Ammon's horn (tissue), 1 donor: ENCODE measurements around the gene TUBA3C.

Experiments used
- DNase-seq: peaks from one replicate; pipeline ENCODE4 v3.0.0-alpha.2; 2016; ENCODE audit warnings: low spot score

TUBA3C gene

DNA sequence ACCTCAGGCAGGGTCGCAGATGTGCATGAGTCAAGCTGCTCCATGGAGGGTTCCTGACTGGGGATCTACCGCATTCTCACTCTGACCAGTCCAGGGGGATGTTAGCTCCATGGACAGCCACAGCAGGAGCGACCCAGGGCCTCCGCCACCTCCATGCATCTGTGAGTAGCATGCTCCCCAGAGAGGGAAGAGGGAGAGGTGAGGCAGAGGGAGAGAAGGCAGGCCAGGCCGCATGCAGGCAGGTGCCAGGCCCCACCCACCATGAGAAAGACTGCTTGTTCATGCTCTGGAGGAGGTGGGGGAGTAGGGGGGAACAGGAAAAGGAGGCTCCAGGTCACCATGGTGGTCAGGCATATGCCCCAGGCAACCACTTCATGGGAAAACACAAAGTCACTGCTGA lies 20.3 kb downstream of the TUBA3C start:
- no peak for DNase-seq

DNA sequence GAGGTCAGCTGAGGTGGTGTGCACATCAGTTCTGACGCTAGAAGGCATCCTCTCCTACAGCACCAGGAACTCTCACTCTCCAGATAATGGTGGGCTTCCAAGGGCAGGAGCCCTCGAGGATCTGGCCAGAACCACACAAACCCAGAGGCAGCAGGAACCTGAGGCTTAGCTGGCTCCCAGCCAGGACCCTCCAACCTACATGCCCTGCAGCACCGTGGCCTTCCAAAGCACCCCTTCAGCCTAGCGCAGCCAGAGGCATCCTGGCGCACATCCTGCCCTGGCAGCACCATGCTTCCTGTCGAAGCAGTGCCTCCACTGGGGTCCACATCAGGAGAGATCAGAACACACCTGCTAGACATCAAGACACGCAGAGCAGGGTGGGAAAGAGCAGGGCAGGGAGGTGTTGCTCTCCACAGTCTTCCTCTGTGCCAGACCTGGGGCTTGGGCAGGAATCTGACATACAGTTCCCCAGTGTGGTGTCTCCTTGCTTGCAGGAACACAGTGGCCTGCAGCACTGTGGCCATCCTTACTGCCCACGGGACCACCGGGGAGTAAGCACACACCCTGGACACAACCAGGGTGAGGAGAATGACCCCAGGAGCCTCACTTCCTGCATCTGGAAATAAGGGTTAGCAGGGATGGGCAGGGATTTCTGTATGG lies 21.7 kb downstream of the TUBA3C start:
- no peak for DNase-seq

GRCh38 chr13:19159181-19159580 lies 22.4 kb downstream of the TUBA3C start:
- DNase-seq = no peak

DNA sequence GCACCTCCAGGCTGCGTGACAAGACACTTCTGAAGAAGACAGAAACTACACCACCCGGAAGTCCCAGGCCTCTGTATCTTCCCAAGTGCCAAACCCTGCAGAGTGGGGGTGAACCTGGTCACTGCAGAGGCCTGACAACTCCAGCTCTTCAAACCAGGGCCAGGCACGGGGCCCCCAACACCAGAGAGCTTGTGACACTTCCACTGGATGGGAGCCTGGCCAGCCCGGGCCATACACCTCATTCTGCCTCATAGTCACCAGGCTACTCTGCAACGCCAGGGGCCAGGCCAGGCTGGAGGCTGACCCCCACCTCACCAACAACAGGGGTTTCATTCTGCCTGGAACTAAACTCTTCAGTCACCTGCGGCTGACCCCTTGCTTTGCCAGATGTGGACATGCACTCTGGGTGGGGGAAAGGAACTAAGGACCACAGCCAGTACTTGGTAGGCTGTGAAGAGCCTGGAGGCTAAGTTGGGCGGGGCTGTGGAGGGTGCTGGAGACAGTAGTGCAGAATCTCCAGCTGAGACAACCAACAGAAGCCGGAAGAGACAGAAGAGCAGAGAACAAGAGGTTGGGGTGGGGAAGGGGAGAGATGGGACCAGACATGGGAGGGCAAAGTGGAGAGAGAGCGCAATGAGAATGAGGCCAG lies 23.0 kb downstream of the TUBA3C start:
- DNase-seq = no peak

DNA sequence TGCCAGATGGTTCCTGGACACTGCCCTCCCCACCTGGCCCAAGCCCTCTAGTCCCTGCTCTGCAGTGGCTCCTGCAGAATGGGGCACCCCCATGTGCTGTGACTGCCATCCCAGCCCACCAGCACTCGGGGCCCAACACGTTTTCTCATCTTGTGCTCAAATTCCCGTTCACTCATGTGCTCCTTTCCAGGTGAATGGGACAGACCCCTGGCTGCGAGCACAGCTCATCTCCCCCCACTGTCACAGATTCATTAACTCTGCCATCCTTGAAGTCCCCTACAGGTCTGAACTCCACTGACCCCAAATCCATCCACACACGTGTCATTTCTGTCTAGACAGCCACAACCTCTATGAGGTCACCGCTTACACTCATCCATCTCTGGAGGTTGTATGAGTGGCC lies 23.6 kb downstream of the TUBA3C start:
- DNase-seq = no peak

DNA sequence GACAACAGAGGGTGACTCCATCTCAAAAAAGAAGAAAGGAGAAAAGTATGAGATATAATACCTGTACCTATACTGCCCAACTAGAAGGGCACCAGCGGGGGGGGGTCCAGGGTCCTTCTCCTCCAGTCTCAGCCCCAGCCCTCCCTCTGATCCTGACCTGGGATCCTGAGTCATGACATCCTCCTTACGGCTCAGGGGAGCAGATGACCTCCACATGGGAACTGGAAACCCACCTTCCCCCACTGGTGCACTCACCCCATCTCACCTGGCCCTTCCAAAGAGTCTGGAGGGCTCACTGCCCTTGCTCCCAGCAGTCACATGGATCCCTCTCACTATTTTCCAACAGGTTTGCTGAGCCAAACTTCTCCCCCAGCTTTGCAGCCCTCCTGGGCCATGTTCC lies 24.2 kb downstream of the TUBA3C start:
- DNase-seq = no peak

DNA sequence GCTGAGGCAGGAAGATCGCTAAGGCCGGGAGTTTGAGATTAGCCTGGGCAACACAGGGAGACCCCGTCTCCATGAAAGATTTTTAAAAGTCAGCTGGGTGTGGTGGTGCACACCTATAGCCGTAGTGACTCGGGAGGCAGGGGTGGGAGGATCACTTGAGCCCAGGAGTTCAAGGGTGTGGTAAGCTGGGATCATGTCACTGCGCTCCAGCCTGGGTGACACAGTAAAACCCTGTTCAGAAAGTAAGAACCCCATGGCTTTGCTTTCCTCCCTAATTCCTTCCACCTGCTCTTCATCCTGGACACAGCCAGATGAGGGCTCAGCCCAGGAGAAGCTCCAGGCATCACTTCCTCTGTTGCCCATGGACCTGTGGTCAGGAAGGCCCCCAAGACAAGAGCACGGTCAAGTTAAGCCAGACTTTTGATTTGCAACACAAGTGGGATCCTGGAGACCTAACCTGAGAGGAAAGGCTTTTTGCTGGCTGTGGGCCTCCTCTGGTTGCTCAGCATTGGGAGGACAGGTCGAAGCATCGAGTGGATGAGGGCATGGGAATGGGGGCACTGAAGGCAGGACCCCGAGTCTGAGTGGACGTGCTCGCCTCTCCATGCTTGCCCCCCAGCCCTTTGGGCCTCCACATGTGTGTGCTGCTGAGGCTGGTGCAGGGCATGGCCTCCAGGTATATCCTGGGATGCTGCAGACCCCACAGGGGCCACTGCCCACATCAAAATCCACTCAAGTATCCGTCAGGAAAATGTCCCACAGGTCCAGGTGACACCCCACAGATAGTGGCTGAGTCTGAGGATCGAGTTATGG lies 25.4 kb downstream of the TUBA3C start:
- DNase-seq = no peak

- no peak for DNase-seq
Measured at GRCh38 chr13:19155321-19155861, 26.2 kb downstream of the TUBA3C start.

GRCh38 chr13:19154843-19155242 lies 26.8 kb downstream of the TUBA3C start:
- DNase-seq = no peak

GRCh38 chr13:19153782-19154450 lies 27.7 kb downstream of the TUBA3C start:
- no peak for DNase-seq

DNA sequence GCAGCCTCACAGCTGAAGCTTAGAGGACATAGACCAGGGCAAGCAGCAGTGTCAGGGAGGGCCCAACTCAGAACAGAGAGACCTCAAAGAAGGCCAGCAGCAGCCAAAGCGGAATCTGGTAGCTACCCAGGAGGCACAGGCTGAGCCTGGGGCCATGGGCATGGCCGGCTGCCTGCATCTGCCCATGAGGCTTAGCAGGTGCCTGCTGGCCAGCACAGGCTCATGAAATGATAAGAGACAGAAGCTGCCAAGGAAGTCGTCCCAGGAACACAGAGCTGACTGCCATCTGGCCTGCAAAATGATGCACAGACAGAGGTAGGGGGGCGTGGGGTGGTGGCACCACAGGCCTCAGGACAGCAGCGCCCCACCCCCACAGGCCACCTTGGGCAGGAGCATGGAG lies 29.2 kb downstream of the TUBA3C start:
- no peak for DNase-seq

DNA sequence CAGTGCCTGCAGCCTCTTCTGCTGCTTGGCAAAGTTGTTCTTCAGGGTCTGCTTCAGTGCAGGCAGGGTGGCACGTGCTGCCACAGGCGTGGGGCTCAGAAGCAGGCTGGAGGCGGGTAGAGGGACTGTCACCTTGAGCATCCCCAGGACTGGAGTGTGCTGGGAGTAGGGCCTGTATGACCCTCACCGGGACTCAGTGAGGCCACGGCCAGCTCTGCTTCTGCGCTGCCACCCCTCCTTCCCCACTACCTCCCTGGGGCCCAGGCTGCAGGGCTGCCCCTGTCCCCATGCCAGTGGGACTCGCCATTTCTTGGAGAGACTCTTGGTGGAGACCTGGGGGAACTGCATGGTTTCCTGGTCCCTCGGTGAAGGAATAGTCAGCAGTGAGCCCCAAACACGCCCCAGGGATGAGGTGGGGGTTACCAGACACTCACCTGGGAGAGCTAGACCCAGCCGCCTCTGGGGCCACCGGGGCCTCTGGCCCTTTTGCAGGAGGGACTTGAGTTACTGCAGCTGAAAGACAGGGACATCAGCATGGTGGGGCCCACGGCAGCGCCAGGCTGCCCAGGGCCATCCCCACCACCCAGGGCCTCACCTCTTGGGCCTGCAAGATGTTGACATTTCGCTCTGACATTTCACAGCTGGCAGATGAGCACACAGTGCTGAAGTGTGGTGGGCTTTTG lies 29.9 kb downstream of the TUBA3C start:
- DNase-seq = no peak

- no peak for DNase-seq
Measured at GRCh38 chr13:19150712-19151228, 30.9 kb downstream of the TUBA3C start.

DNA sequence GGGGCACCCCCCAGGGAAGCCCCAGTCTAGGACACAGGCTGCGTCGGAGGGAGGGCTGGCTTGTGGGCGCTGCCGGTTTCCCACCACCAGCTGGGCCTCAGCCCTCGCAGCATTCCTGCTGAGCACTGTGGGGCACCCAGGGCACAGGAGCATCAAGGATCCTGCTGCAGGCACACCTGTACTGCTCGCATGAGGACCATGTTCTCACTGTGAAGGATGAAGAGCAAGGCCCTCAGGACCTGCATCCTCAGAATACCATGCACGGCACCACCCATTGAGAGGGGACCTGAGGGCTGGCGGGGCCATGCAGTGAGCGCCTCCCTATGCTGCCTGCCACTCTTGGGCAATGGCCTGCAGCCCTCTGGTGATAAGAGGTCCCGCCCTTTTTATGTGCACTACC lies 31.4 kb downstream of the TUBA3C start:
- no peak for DNase-seq

DNA sequence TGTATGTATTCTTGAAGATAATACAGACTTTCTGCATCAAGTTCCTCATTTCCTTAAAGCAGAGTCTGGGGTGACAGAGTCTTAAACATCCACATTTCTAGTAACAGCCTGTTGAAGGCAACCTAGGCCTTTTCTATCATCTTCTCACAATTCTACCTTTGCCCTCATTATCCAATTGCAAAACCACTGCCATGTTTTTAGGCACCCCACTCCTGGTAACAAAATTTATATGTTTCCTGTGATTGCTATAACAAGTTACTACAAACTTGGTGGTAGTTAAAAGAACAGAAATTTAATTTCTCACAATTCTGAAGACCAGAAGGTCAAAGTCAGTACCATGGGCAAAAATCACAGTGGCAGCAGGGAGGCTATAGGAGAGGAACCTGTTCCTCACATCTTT lies 33.1 kb downstream of the TUBA3C start:
- no peak for DNase-seq
